Karpas-422 (cell line): ENCODE data around the gene LRRC61. TPM values are rescaled to one million over a fixed set of nuclear protein-coding genes. Genes with fewer than 3 reads are reported as not detected.

Experiments
- DNase-seq: peaks from one replicate; pipeline ENCODE4 v3.0.0-alpha.2; 2015
- H2AFZ ChIP-seq: fragments of 200-600 bp; sonication (generic); 2 replicates; pipeline ENCODE4 v1.6.1; 2014; ENCODE audit warnings: antibody characterized with exemption, low read length, mixed read lengths
- H3K27ac ChIP-seq: fragments of 200-600 bp; sonication (generic); 2 replicates; pipeline ENCODE4 v1.5.1; 2014; ENCODE audit warnings: mild to moderate bottlenecking, low read length, moderate library complexity
- H3K27me3 ChIP-seq: fragments of 200-600 bp; sonication (generic); 2 replicates; pipeline ENCODE4 v1.6.1; 2014; ENCODE audit warnings: low read length, mixed read lengths
- H3K36me3 ChIP-seq: fragments of 200-600 bp; sonication (generic); 2 replicates; pipeline ENCODE4 v1.6.1; 2014; ENCODE audit warnings: low read length, mixed read lengths; ENCODE audit not compliant: insufficient read depth
- H3K4me1 ChIP-seq: fragments of 200-600 bp; sonication (generic); 2 replicates; pipeline ENCODE4 v1.6.1; 2014; ENCODE audit warnings: mild to moderate bottlenecking, low read length, mixed read lengths
- H3K4me2 ChIP-seq: fragments of 200-600 bp; sonication (generic); 2 replicates; pipeline ENCODE4 v1.6.1; 2014; ENCODE audit warnings: low read length, low read depth, mild to moderate bottlenecking; ENCODE audit not compliant: poor library complexity, severe bottlenecking
- H3K4me3 ChIP-seq: fragments of 200-600 bp; sonication (generic); 2 replicates; pipeline ENCODE4 v1.5.1; 2014; ENCODE audit warnings: mild to moderate bottlenecking, antibody characterized with exemption, low read length, mixed read lengths
- H3K79me2 ChIP-seq: fragments of 200-600 bp; sonication (generic); 2 replicates; pipeline ENCODE4 v1.6.1; 2014; ENCODE audit warnings: mild to moderate bottlenecking, low read length, mixed read lengths
- H3K9ac ChIP-seq: fragments of 200-600 bp; sonication (generic); 2 replicates; pipeline ENCODE4 v1.6.0; 2014; ENCODE audit warnings: low read length
- H3K9me2 ChIP-seq: fragments of 200-600 bp; sonication (generic), shearing (Covaris generic); replicated peaks from 2 replicates; pipeline ENCODE4 v1.6.0; 2014; ENCODE audit warnings: mild to moderate bottlenecking, low read length, moderate library complexity; ENCODE audit not compliant: insufficient read depth
- H3K9me3 ChIP-seq: fragments of 300-700, 200-600 bp; sonication (generic); 2 replicates; pipeline ENCODE4 v1.6.1; 2014; ENCODE audit warnings: low read length, mixed read lengths
- H4K20me1 ChIP-seq: fragments of 200-600 bp; sonication (generic); 2 replicates; pipeline ENCODE4 v1.6.1; 2014; ENCODE audit warnings: mild to moderate bottlenecking, antibody characterized with exemption, low read length, low read depth; ENCODE audit not compliant: insufficient read depth
- total RNA-seq: library from RNA; depleted of rRNA; stranded (reverse); fragments of >200 nt; shearing (Covaris generic); gene quantifications from 2 replicates; pipeline ENCODE4 v1.2.3, GENCODE V29; 2014; ENCODE audit warnings: low replicate concordance

LRRC61 gene
- total RNA-seq, 1 experiment from 2014 or later = 4.1 TPM

- Histone ChIP-seq H3K27me3 (no peaks in the 10 kb centered on the region), H2AFZ (no peak overlapping the region), H3K9ac (peak overlapping the region; percentile 99; the same call in 1 of the 2 replicates), H3K4me2 (peak overlapping the region; percentile 90), H3K9me2 (no peaks in the 10 kb centered on the region), H3K27ac (no peak overlapping the region), H3K79me2 (peaks cover 22% of the 10 kb centered on the region), H3K4me1 (peaks cover 31% of the 10 kb centered on the region), H3K36me3 (peaks cover 15% of the 10 kb centered on the region), H3K9me3 (no peaks in the 10 kb centered on the region), H3K4me3 (no peak overlapping the region), H4K20me1 (peaks cover 12% of the 10 kb centered on the region; the same call in 1 of the 2 replicates)
- DNase-seq = no peak
Measured at GRCh38 chr7:150370612-150371071, 47.5 kb downstream of the LRRC61 start.

- Histone ChIP-seq H4K20me1 (peaks cover 12% of the 10 kb centered on the region; the same call in 1 of the 2 replicates), H3K27ac (no peak overlapping the region), H3K4me2 (no peak overlapping the region), H3K36me3 (peaks cover 15% of the 10 kb centered on the region), H3K4me1 (peaks cover 24% of the 10 kb centered on the region), H2AFZ (no peak overlapping the region), H3K9me2 (no peaks in the 10 kb centered on the region), H3K4me3 (no peak overlapping the region), H3K9ac (no peak overlapping the region), H3K27me3 (no peaks in the 10 kb centered on the region), H3K9me3 (no peaks in the 10 kb centered on the region), H3K79me2 (peaks cover 22% of the 10 kb centered on the region)
- DNase-seq = no peak
Measured at GRCh38 chr7:150371131-150371995, 48.2 kb downstream of the LRRC61 start.

GRCh38 chr7:150371996-150372270 is 48.8 kb downstream of the LRRC61 start:
- H3K27me3 ChIP-seq = no peaks in the 10 kb centered on the region
- H3K4me3 ChIP-seq = no peak overlapping the region
- peaks cover 22% of the 10 kb centered on the region for H3K79me2 ChIP-seq
- peaks cover 12% of the 10 kb centered on the region; the same call in 1 of the 2 replicates for H4K20me1 ChIP-seq
- H3K4me1 ChIP-seq = peaks cover 23% of the 10 kb centered on the region
- H2AFZ ChIP-seq = no peak overlapping the region
- H3K36me3 ChIP-seq = peaks cover 15% of the 10 kb centered on the region
- H3K27ac ChIP-seq = no peak overlapping the region
- no peaks in the 10 kb centered on the region for H3K9me3 ChIP-seq
- DNase-seq = no peak
- H3K4me2 ChIP-seq = no peak overlapping the region
- H3K9ac ChIP-seq = no peak overlapping the region
- H3K9me2 ChIP-seq = no peaks in the 10 kb centered on the region

GRCh38 chr7:150372271-150373048 is 49.3 kb downstream of the LRRC61 start:
- Histone ChIP-seq H3K9ac (no peak overlapping the region), H4K20me1 (peaks cover 12% of the 10 kb centered on the region; the same call in 1 of the 2 replicates), H3K27me3 (no peaks in the 10 kb centered on the region), H3K4me3 (no peak overlapping the region), H3K4me1 (peaks cover 22% of the 10 kb centered on the region), H3K9me3 (no peaks in the 10 kb centered on the region), H3K27ac (no peak overlapping the region), H3K9me2 (no peaks in the 10 kb centered on the region), H3K36me3 (peaks cover 15% of the 10 kb centered on the region), H3K4me2 (no peak overlapping the region), H2AFZ (no peak overlapping the region), H3K79me2 (peaks cover 22% of the 10 kb centered on the region)
- no peak for DNase-seq

GRCh38 chr7:150373049-150373801 is 50.1 kb downstream of the LRRC61 start:
- no peak for DNase-seq
- peaks cover 22% of the 10 kb centered on the region for H3K4me1 ChIP-seq
- H3K4me2 ChIP-seq = no peak overlapping the region

GRCh38 chr7:150374026-150374425 is 50.9 kb downstream of the LRRC61 start:
- Histone ChIP-seq H4K20me1 (peaks cover 12% of the 10 kb centered on the region; the same call in 1 of the 2 replicates), H3K27ac (no peak overlapping the region), H3K4me1 (peaks cover 25% of the 10 kb centered on the region)

More at GRCh38 chr7:150373049-150373801, 50.1 kb downstream of the LRRC61 start:
- Histone ChIP-seq H3K27ac (no peak overlapping the region), H3K4me3 (no peak overlapping the region), H2AFZ (no peak overlapping the region), H3K9me2 (no peaks in the 10 kb centered on the region), H3K9ac (no peak overlapping the region), H3K9me3 (no peaks in the 10 kb centered on the region), H3K36me3 (peaks cover 15% of the 10 kb centered on the region), H3K79me2 (peaks cover 22% of the 10 kb centered on the region), H3K27me3 (no peaks in the 10 kb centered on the region), H4K20me1 (peaks cover 12% of the 10 kb centered on the region; the same call in 1 of the 2 replicates)

GRCh38 chr7:150374472-150374871 is 51.3 kb downstream of the LRRC61 start:
- Histone ChIP-seq H3K9me2 (no peaks in the 10 kb centered on the region), H4K20me1 (peaks cover 12% of the 10 kb centered on the region; the same call in 1 of the 2 replicates)

More at GRCh38 chr7:150374026-150374425, 50.9 kb downstream of the LRRC61 start:
- no peak for DNase-seq
- Histone ChIP-seq H3K4me3 (no peak overlapping the region), H3K9ac (no peak overlapping the region), H3K9me3 (no peaks in the 10 kb centered on the region), H3K9me2 (no peaks in the 10 kb centered on the region), H2AFZ (no peak overlapping the region), H3K79me2 (peaks cover 20% of the 10 kb centered on the region), H3K27me3 (no peaks in the 10 kb centered on the region), H3K36me3 (peaks cover 15% of the 10 kb centered on the region), H3K4me2 (no peak overlapping the region)

More at GRCh38 chr7:150374472-150374871, 51.3 kb downstream of the LRRC61 start:
- Histone ChIP-seq H3K9ac (no peak overlapping the region), H3K4me1 (peaks cover 25% of the 10 kb centered on the region), H3K27me3 (no peaks in the 10 kb centered on the region), H3K36me3 (peaks cover 15% of the 10 kb centered on the region), H3K4me3 (no peak overlapping the region), H3K79me2 (peaks cover 16% of the 10 kb centered on the region), H2AFZ (no peak overlapping the region), H3K4me2 (no peak overlapping the region), H3K27ac (no peak overlapping the region), H3K9me3 (no peaks in the 10 kb centered on the region)
- DNase-seq = no peak
